Ovary (tissue), 9 donors: ENCODE measurements around the gene GLCE. TPM values are rescaled to one million over a fixed set of nuclear protein-coding genes. Genes with fewer than 3 reads are reported as not detected.
"Not testable (repeated sequence)": the region's sequence is repeated elsewhere in the genome, so short reads cannot be mapped to it uniquely, and the experiment has no call there.

ENCODE experiments used
- DNase-seq, 5 donors: peaks; one replicate each; pipeline ENCODE4 v3.0.0-alpha.2; 2019 to 2020
- H3K27ac ChIP-seq, 2 donors: fragments of 200-600 bp; one replicate each; pipeline versions ENCODE4 v1.5.1 to v1.8.0; 2019 to 2022
- H3K27me3 ChIP-seq: fragments of 200-600 bp; one replicate; pipeline ENCODE4 v1.8.0; 2022
- H3K36me3 ChIP-seq: fragments of 200-600 bp; sonication (generic); one replicate; pipeline ENCODE4 v1.5.1; 2019
- H3K4me1 ChIP-seq: one replicate; pipeline ENCODE4 v1.8.1; 2013; ENCODE audit warnings: mild to moderate bottlenecking, moderate library complexity; ENCODE audit not compliant: insufficient read depth
- H3K4me3 ChIP-seq: fragments of 200-600 bp; sonication (generic); one replicate; pipeline ENCODE4 v1.5.1; 2017
- H3K9me3 ChIP-seq, 2 donors: fragments of 200-600 bp in 1 of 2; sonication (generic) in 1 of 2; one replicate each; pipeline versions ENCODE4 v1.5.1 to v1.8.1; 2013 to 2019; ENCODE audit warnings: mild to moderate bottlenecking in 1 of 2, moderate library complexity in 1 of 2
- EP300 ChIP-seq: sonication (generic); formaldehyde crosslinking; IDR thresholded peaks from one replicate; pipeline ENCODE4 v1.6.1; 2017; ENCODE audit warnings: antibody characterized with exemption
- POLR2A ChIP-seq: fragments of 450-650 bp; IDR thresholded peaks from one replicate; pipeline ENCODE4 v1.6.1; 2017; ENCODE audit warnings: antibody characterized with exemption, mild to moderate bottlenecking, moderate library complexity
- WGBS, 3 donors: extraction: QIAGEN DNeasy Blood & Tissue Kit in 1 of 3; methylation state at CpG; one replicate each; pipeline versions ENCODE4 v1.1.5 to v1.1.7; 2013 to 2017; 5-methylcytosine and 5-hydroxymethylcytosine counted together
- intact Hi-C, 4 donors: fragments of 100-400 bp; cut with DNase I; formaldehyde crosslinking; loops; one replicate each; pipeline versions ENCODE4 v1.11.0 to v1.15.1; 2022 to 2023
- polyA plus RNA-seq, 2 donors: library from polyadenylated mRNA; stranded (reverse); fragments of 200-250 nt in 1 of 2; fragments of 350-450 nt in 1 of 2; fragmentation: Illumina TruSeq in 1 of 2; extraction: RNeasy Lipid Tissue Mini Kit (QIAGEN cat#74804) in 1 of 2; gene quantifications; one replicate each; pipeline ENCODE4 v1.2.3, GENCODE V29; 2013 to 2014
- total RNA-seq, 7 donors: library from RNA; depleted of rRNA in 2 of 7; stranded (reverse); fragments of >200 nt in 2 of 7; fragmentation: NEBNext Ultra II Directional in 3 of 7; extraction: Animal tissue kit (Norgen Biotek cat#: 25700) in 3 of 7; gene quantifications; one replicate each; pipeline versions ENCODE4 v1.1.0 to v1.2.4, GENCODE V29; 2016 to 2023
- TF ChIP-seq, protein P1 (sequence below), 3 donors: fragments of 450-650 bp in 2 of 3; fragments of 200-600 bp in 1 of 3; IDR thresholded peaks; one replicate each; pipeline versions ENCODE4 v1.5.1 to v1.8.0; 2016 to 2022; ENCODE audit warnings: antibody characterized with exemption in 3 of 3, mild to moderate bottlenecking in 1 of 3
- donor health status: DM: no; HTN: no; CAD: no; lungs with moderate emphysema.
- donor health status: DM: no; HTN: no; CAD: no.
- donor health status: Bipolar disorder and iron deficiency.
- donor health status: DM: yes; HTN: yes; CAD: no.
- donor health status: DM: no; HTN: no; CAD: no.
- donor health status: DM: yes; HTN: yes; CAD: no.

The GLCE gene
- total and polyA plus RNA-seq, 9 donors = 12.2 to 23.2 (median 16.7) TPM

DNA sequence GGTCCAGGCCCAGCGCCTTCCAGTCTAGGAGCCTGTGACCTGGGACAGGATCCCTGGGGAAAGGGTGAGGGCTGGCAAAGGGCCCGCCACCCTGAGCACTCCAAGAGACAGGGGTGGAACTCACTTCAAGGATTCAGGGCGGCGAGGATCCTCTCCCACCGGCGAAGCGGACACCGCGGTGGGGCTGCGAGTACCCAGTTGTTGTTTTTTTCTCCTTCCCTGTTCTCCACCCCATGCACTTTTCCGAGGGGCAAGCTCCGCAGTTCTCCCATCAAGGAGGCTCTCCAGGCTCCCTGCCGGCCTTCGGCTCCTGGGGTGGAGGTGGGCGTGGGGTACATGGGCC is 137.9 kb downstream of the GLCE start:
- Histone ChIP-seq H3K4me1 (no peaks in the 10 kb centered on the region), H3K9me3 (no peaks in the 10 kb centered on the region), H3K27me3 (no peaks in the 10 kb centered on the region), H3K36me3 (no peaks in the 10 kb centered on the region), H3K4me3 (no peak overlapping the region), H3K27ac (no peak overlapping the region)
- no peak for DNase-seq
- 63 to 76% (median 68%) methylated on average over 15 of the region's 15 CpGs for WGBS, 3 donors
- intact Hi-C loops = no loop called here
- TF ChIP-seq EP300 = no peak
- TF ChIP-seq POLR2A = no peak
- TF ChIP-seq, protein P1, sequence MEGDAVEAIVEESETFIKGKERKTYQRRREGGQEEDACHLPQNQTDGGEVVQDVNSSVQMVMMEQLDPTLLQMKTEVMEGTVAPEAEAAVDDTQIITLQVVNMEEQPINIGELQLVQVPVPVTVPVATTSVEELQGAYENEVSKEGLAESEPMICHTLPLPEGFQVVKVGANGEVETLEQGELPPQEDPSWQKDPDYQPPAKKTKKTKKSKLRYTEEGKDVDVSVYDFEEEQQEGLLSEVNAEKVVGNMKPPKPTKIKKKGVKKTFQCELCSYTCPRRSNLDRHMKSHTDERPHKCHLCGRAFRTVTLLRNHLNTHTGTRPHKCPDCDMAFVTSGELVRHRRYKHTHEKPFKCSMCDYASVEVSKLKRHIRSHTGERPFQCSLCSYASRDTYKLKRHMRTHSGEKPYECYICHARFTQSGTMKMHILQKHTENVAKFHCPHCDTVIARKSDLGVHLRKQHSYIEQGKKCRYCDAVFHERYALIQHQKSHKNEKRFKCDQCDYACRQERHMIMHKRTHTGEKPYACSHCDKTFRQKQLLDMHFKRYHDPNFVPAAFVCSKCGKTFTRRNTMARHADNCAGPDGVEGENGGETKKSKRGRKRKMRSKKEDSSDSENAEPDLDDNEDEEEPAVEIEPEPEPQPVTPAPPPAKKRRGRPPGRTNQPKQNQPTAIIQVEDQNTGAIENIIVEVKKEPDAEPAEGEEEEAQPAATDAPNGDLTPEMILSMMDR (IDR thresholded peaks at IDR 0.05) = no peak

DNA sequence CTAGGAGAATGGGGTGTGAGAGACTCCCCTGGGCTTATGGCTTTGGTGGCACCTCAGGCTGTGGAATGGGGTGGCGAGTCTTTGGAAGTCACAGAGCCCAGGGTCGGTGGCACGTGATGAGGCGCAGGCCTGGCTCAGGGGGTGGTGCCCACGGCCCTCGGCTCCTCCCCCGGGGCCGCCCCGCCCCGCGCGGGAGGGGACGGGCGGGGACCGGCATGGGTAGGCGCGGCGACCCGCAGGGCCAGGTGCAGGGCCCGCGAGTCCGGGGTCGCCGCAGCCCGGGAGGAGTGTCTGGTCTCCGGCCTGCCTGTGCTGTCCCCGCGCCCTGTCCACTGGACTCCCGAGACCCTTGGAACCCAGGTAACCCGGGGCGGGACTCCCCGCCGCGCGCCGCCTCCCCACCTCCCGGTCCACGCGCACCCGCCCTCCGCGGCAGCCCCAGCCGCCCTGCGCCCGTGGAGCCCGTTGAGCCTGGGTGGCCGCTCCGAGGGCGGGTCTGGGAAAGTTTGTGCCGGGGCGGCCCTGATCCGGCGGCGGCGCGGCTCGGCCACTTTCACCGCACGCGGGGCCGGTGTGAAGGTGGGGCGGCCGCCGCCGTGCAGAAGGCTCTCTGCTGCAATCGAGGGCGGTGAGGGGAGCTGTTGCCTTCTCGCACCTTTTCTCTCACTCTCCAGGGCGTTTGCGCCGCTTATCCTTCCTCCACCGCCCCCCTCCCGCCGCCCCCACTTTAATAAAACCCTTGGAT is 138.4 kb downstream of the GLCE start, which contains the start of gene PAQR5:
PAQR5 (plus strand) TSS at position 216 of the 745 bp plus-strand sequence. CDS start 61,169 bp downstream, outside the sequence.
- intact Hi-C loops = no loop called here
- Histone ChIP-seq H3K36me3 (no peaks in the 10 kb centered on the region), H3K4me1 (no peaks in the 10 kb centered on the region), H3K27me3 (no peaks in the 10 kb centered on the region), H3K4me3 (peak within 1 kb of the TSS; percentile 33), H3K27ac (no peak within 1 kb of the TSS), H3K9me3 (no peaks in the 10 kb centered on the region)
- peak in 2 of 5 donors; percentile 25 to 45 for DNase-seq
- 2 to 3% (median 2%) methylated on average over 50 to 74 of the region's 74 CpGs for WGBS, 3 donors
- TF ChIP-seq, protein P1 (IDR thresholded peaks at IDR 0.05) = no peak
- no peak for TF ChIP-seq POLR2A
- no peak for TF ChIP-seq EP300

DNA sequence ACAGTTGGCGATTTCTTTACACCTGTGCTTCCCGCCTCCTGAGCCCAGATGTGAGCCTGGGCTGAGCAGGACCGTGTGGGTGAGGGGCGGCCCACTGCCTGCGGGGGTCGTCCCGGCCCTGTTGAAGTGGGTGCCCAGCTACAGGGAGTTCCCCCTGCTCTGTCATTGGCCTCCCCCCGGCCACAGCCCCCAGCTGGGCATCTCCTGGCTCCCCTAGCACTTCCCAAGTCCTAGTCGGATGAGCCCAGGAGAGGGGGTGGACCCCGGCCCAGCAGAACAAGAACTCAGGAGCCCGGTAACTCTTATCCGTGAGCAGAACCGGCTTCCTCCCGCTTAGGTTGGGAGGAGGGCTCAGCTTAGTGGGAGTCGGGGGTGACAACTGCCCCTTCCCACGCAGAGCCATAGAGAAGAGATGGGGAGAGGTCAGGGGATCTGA is 139.0 kb downstream of the GLCE start:
- Histone ChIP-seq H3K4me1 (no peaks in the 10 kb centered on the region), H3K36me3 (no peaks in the 10 kb centered on the region), H3K4me3 (peak overlapping the region; percentile 33), H3K27ac (no peak overlapping the region), H3K27me3 (no peaks in the 10 kb centered on the region), H3K9me3 (no peaks in the 10 kb centered on the region)
- DNase-seq = no peak
- WGBS, 3 donors = 34 to 44% (median 40%) methylated on average over 16 of the region's 16 CpGs
- TF ChIP-seq POLR2A (no peak), EP300 (no peak)
- TF ChIP-seq, protein P1 (IDR thresholded peaks at IDR 0.05) = no peak
- intact Hi-C loops = no loop called here

DNA sequence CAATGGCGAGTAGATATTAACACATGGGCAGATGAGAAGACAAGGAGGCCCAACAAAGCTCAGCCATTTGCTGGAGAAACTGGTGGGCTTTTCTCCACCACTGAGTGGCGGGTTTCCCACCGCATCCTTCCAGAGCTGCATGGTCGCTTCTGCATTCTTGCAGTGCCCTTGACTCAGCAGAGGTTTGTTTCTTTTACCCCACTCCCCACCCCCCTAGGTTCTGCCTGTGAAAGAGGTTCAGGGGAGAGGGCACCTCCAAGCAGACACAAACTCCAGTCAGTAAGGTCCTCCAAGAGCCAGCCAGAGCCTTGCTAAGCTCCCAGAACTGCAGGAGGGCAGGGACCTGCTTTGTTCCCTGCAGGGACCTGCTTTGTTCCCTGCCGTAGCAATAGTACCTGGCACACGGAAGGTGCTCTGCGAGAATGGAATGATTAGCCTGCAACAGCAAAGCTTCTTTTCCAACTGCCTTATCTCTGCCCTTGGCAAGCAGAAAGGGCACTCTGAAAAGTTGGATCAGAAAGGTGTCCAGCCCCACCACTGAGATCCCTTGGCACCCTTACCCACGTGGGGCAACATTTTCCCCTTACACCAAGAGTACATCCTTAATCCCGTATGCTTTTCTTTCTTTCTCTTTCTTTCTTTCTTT is 139.6 kb downstream of the GLCE start:
- DNase-seq = no peak
- TF ChIP-seq, protein P1 (IDR thresholded peaks at IDR 0.05) = no peak
- no peak for TF ChIP-seq EP300
- no peak for TF ChIP-seq POLR2A
- H3K36me3 ChIP-seq = no peaks in the 10 kb centered on the region
- no peaks in the 10 kb centered on the region for H3K27me3 ChIP-seq
- H3K4me1 ChIP-seq = no peaks in the 10 kb centered on the region
- no peaks in the 10 kb centered on the region for H3K9me3 ChIP-seq
- no peak overlapping the region for H3K27ac ChIP-seq
- no peak overlapping the region for H3K4me3 ChIP-seq
- intact Hi-C loops = no loop called here
- 79 to 80% (median 80%) methylated on average over 9 of the region's 9 CpGs for WGBS, 3 donors

DNA sequence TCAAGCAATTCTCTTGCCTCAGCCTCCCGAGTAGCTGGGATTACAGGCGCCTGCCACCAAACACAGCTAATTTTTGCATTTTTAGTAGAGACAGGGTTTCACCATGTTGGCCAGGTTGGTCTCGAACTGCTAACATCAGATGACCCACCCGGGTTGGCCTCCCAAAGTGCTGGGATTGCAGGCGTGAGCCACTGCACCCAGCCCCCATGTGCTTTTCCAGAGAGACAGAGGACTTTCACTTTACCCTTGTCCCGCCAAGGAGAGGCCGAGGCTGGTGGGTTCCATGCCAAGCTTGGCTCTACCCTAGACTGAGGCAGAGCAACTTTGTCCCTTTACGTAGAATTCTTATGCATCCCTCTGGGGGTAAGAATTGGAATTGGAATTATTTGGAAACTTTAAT is 140.7 kb downstream of the GLCE start:
- intact Hi-C loops, H3K27ac ChIP-seq, H3K9me3 ChIP-seq, DNase-seq, H3K4me3 ChIP-seq, H3K36me3 ChIP-seq, H3K4me1 ChIP-seq, H3K27me3 ChIP-seq: not testable (repeated sequence)
- WGBS, 3 donors = 90 to 96% (median 95%) methylated on average over 8 of the region's 8 CpGs

DNA sequence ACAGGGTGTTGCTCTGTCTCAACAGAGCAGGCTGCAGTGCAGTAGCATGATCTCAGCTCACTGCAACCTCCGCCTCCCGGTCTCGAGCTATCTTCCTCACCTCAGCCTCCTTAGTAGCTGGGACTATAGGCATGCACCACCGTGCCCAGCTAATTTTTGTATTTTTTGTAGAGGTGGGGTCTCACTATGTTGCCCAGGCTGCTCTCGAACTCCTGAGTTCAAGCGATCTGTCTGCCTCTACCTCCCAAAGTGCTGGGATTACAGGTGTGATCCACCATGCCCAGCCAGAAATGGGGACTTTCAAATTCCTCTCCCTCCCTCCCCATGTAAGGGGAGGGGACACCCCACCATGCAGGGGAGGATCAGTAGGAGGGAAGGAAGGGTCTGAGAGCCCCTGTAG is 141.7 kb downstream of the GLCE start:
- H3K27ac ChIP-seq, intact Hi-C loops, H3K36me3 ChIP-seq, H3K9me3 ChIP-seq, H3K27me3 ChIP-seq, H3K4me3 ChIP-seq, H3K4me1 ChIP-seq, DNase-seq: not testable (repeated sequence)
- 89 to 93% (median 92%) methylated on average over 6 of the region's 6 CpGs for WGBS, 3 donors
